K562 (cell line): ENCODE results near the gene PCDH9. TPM values are rescaled to one million over a fixed set of nuclear protein-coding genes. Genes with fewer than 3 reads are reported as not detected.

Source experiments
- ATAC-seq: fragments of 200-7000 bp; cut with Tn5 transposase; 3 replicates; pipeline ENCODE4 v1.9.1; 2020; ENCODE audit warnings: moderate library complexity
- BruUV-seq: library from RNA; stranded (reverse); fragments of 400-500 nt; replicated peaks from 2 replicates; lab custom pipeline; 2021; lab: Mats Ljungman, UMichigan
- CTCF ChIA-PET: fragments of 300-600 bp; formaldehyde crosslinking; extraction: SDS; loops from one replicate; lab custom pipeline; 2021; ENCODE audit warnings: low intra/inter-chr PET ratio; lab: Yijun Ruan, JAX
- POLR2A ChIA-PET: fragments of 300-600, 350-650 bp; sonication (Branson Sonifier 250); formaldehyde crosslinking; extraction: SDS; loops from one replicate; lab custom pipeline; 2021; ENCODE audit warnings: antibody characterized with exemption, inconsistent platforms; lab: Yijun Ruan, JAX
- DNase-seq, 4 experiments: peaks; one replicate each; pipeline versions ENCODE4 v3.0.0 to v3.0.0-alpha.2; 2011 to 2018; ENCODE audit warnings: low spot score in 3 of 4, mixed read lengths in 3 of 4; ENCODE audit errors: extremely low read depth in 1 of 4
- FAIRE-seq: peaks from 2 replicates; lab custom pipeline; 2011; peaks lifted over from hg19 to GRCh38; lab: Jason Lieb, UNC
- H2AFZ ChIP-seq: 2 replicates; pipeline ENCODE4 v1.6.0; 2011; ENCODE audit warnings: low read depth, low read length, control low read depth, inconsistent platforms
- H3K27ac ChIP-seq: fragments of 200-600 bp; 3 replicates; pipeline ENCODE4 v1.8.0; 2011; ENCODE audit warnings: low read depth, mild to moderate bottlenecking, control low read depth, inconsistent platforms, low read length, moderate library complexity, mixed read lengths; ENCODE audit errors: extremely low read depth
- H3K27me3 ChIP-seq, 2 experiments: fragments of 300-600 bp in 1 of 2; 2 replicates in 1 of 2; 3 replicates in 1 of 2; pipeline versions ENCODE4 v1.6.0 to v1.8.0; 2011; ENCODE audit warnings: inconsistent platforms in 2 of 2, low read length in 2 of 2, mild to moderate bottlenecking in 1 of 2, mixed read lengths in 1 of 2, moderate library complexity in 1 of 2; ENCODE audit not compliant: control insufficient read depth in 2 of 2, insufficient read depth in 2 of 2
- H3K36me3 ChIP-seq: fragments of 300-600 bp; 3 replicates; pipeline ENCODE4 v1.8.0; 2011; ENCODE audit warnings: mild to moderate bottlenecking, low read length, inconsistent platforms; ENCODE audit not compliant: control insufficient read depth, insufficient read depth
- H3K4me1 ChIP-seq, 2 experiments: fragments of 200-600 bp in 1 of 2; replicated peaks in 1 of 2; 2 replicates in 1 of 2; 3 replicates in 1 of 2; pipeline versions ENCODE4 v1.5.1 to v1.8.0; 2011; ENCODE audit warnings: inconsistent platforms in 2 of 2, low read length in 2 of 2, mild to moderate bottlenecking in 1 of 2, mixed read lengths in 1 of 2, moderate library complexity in 1 of 2; ENCODE audit not compliant: control insufficient read depth in 2 of 2, insufficient read depth in 2 of 2
- H3K4me2 ChIP-seq: 2 replicates; pipeline ENCODE4 v1.6.1; 2011; ENCODE audit warnings: low read length, control low read depth, inconsistent platforms, mixed read lengths; ENCODE audit not compliant: insufficient read depth
- H3K4me3 ChIP-seq: fragments of 200-600 bp; sonication (generic), shearing (Covaris generic); 2 replicates; pipeline ENCODE4 v1.5.1; 2016; ENCODE audit warnings: control low read depth, inconsistent platforms
- H3K79me2 ChIP-seq: fragments of 200-600 bp; 3 replicates; pipeline ENCODE4 v1.8.0; 2011; ENCODE audit warnings: low read length, inconsistent platforms; ENCODE audit not compliant: control insufficient read depth, insufficient read depth
- H3K9ac ChIP-seq, 2 experiments: 2 replicates each; pipeline versions ENCODE4 v1.6.0 to v1.6.1; 2011; ENCODE audit warnings: low read depth in 2 of 2, low read length in 2 of 2, control low read depth in 1 of 2, inconsistent platforms in 1 of 2, mild to moderate bottlenecking in 1 of 2, mixed read lengths in 1 of 2; ENCODE audit not compliant: insufficient read depth in 1 of 2
- H3K9me1 ChIP-seq: one replicate; pipeline ENCODE4 v1.6.0; 2011; ENCODE audit warnings: inconsistent platforms, mild to moderate bottlenecking, low read length, moderate library complexity; ENCODE audit not compliant: control insufficient read depth, insufficient read depth
- H3K9me3 ChIP-seq: replicated peaks from 2 replicates; pipeline ENCODE4 v1.5.1; 2011; ENCODE audit warnings: low read depth, low read length, inconsistent platforms; ENCODE audit not compliant: control insufficient read depth, insufficient read depth
- H4K20me1 ChIP-seq: replicated peaks from 2 replicates; pipeline ENCODE4 v1.6.1; 2011; ENCODE audit warnings: low read length, inconsistent platforms, mixed read lengths; ENCODE audit not compliant: control insufficient read depth, insufficient read depth
- BACH1 ChIP-seq: fragments of 200-800 bp; sonication (Bioruptor generic); IDR thresholded peaks from 2 replicates; pipeline ENCODE4 v1.6.1; 2016; ENCODE audit warnings: missing genetic modification characterization, missing compliant biosample characterization
- CAMTA2 ChIP-seq: fragments of 250-450 bp; sonication (Bioruptor Pico); conservative IDR thresholded peaks from 2 replicates; pipeline ENCODE4 v1.5.1; 2022
- HLTF ChIP-seq: fragments of 450-650 bp; IDR thresholded peaks from 2 replicates; pipeline ENCODE4 v1.6.1; 2016
- HMBOX1 ChIP-seq: sonication (generic); IDR thresholded peaks from 2 replicates; pipeline ENCODE4 v1.6.1; 2016
- HMGN3 ChIP-seq: IDR thresholded peaks from 2 replicates; pipeline ENCODE4 v1.6.1; 2011; ENCODE audit warnings: borderline replicate concordance, low read depth, mild to moderate bottlenecking, mixed read lengths, low read length; ENCODE audit not compliant: insufficient read length; ENCODE audit errors: extremely low read depth
- KAT2B ChIP-seq: IDR thresholded peaks from one replicate; pipeline ENCODE4 v1.6.1; 2012; ENCODE audit warnings: low read depth, mild to moderate bottlenecking, control low read depth, inconsistent platforms, low read length, moderate library complexity
- MCM5 ChIP-seq: fragments of 450-650 bp; IDR thresholded peaks from 2 replicates; pipeline ENCODE4 v1.6.1; 2016; ENCODE audit warnings: low read depth
- MED1 ChIP-seq: sonication (generic); formaldehyde crosslinking; IDR thresholded peaks from 2 replicates; pipeline ENCODE4 v1.8.1; 2023; ENCODE audit warnings: missing genetic modification reagents, borderline replicate concordance
- POU5F1 ChIP-seq: fragments of 150-350 bp; IDR thresholded peaks from 2 replicates; pipeline ENCODE4 v1.6.1; 2014; ENCODE audit warnings: borderline replicate concordance, low read length, low read depth, mild to moderate bottlenecking; ENCODE audit not compliant: partially characterized antibody
- SAP30 ChIP-seq: fragments of 200-600 bp; sonication (generic); IDR thresholded peaks from 2 replicates; pipeline ENCODE4 v1.6.1; 2012; ENCODE audit warnings: borderline replicate concordance, low read depth, mild to moderate bottlenecking, moderate library complexity, low read length, control low read depth, inconsistent platforms; ENCODE audit not compliant: insufficient read depth, poor library complexity, severe bottlenecking
- SNAPC5 ChIP-seq: fragments of 250-450 bp; sonication (Bioruptor Pico); IDR thresholded peaks from 2 replicates; pipeline ENCODE4 v1.8.0; 2021; ENCODE audit warnings: moderate library complexity, mild to moderate bottlenecking, inconsistent platforms
- TAL1 ChIP-seq: fragments of 450-650 bp; IDR thresholded peaks from 2 replicates; pipeline ENCODE4 v1.6.1; 2016; ENCODE audit warnings: mild to moderate bottlenecking
- ZNF121 ChIP-seq: sonication (generic); formaldehyde crosslinking; conservative IDR thresholded peaks from 2 replicates; pipeline ENCODE4 v1.8.0; 2022; ENCODE audit warnings: missing genetic modification reagents
- ZNF24 ChIP-seq: fragments of 450-650 bp; IDR thresholded peaks from 2 replicates; pipeline ENCODE4 v1.6.1; 2016
- ZNF41 ChIP-seq: fragments of 250-450 bp; sonication (Bioruptor Pico); conservative IDR thresholded peaks from 2 replicates; pipeline ENCODE4 v1.4.0; 2020; ENCODE audit warnings: mild to moderate bottlenecking
- ZNF57 ChIP-seq: fragments of 450-650 bp; formaldehyde crosslinking; IDR thresholded peaks from 2 replicates; pipeline ENCODE4 v1.4.0; 2020; ENCODE audit warnings: mild to moderate bottlenecking, moderate library complexity
- ZNF584 ChIP-seq: fragments of 200-800 bp; sonication (Bioruptor generic); IDR thresholded peaks from 2 replicates; pipeline ENCODE4 v1.6.1; 2016; ENCODE audit warnings: low read depth, mild to moderate bottlenecking, missing genetic modification characterization, missing compliant biosample characterization
- WGBS: fragments of 100-300 bp; shearing (Covaris generic); methylation state at CpG from one replicate; pipeline ENCODE4 v1.1.6; 2016; ENCODE audit warnings: low coverage, mixed read lengths; ENCODE audit not compliant: insufficient coverage; ENCODE audit errors: missing lambda C conversion rate; 5-methylcytosine and 5-hydroxymethylcytosine counted together
- in situ Hi-C: fragments of 300-500 bp; cut with MboI; formaldehyde crosslinking; loops from 4 replicates; pipeline ENCODE4 v1.15.0; 2018; ENCODE audit warnings: inconsistent platforms, mixed read lengths
- intact Hi-C: fragments of 100-400 bp; cut with micrococcal nuclease; formaldehyde crosslinking; loops from 2 replicates; pipeline ENCODE4 v1.14.2; 2022
- polyA plus RNA-seq, 8 experiments: library from polyadenylated mRNA; depleted of rRNA in 4 of 8; stranded (reverse) in 5 of 8; unstranded in 3 of 8; fragments of >200 nt; fragmentation: Nextera tagmentation in 2 of 8; fragmentation: Illumina TruSeq in 1 of 8; extraction: Ambion mirVana in 2 of 8; extraction: Trizol in 1 of 8; gene quantifications; 2 replicates each; pipeline versions ENCODE4 v1.2.1 to v1.2.3, GENCODE V29; 2011 to 2014; ENCODE audit warnings: inconsistent platforms in 1 of 8, missing spikeins in 1 of 8
- total RNA-seq, 7 experiments: library from RNA; depleted of rRNA in 6 of 7; stranded (reverse); fragments of >200 nt in 6 of 7; fragmentation: Illumina TruSeq in 2 of 7; extraction: Trizol in 2 of 7; gene quantifications; 2 replicates each; pipeline versions ENCODE4 v1.2.1 to v1.2.3, GENCODE V29; 2011 to 2021; ENCODE audit warnings: low replicate concordance in 1 of 7
- TF ChIP-seq, protein P1 (sequence below), 3 experiments: IDR thresholded peaks in 2 of 3; conservative IDR thresholded peaks in 1 of 3; 2 replicates each; pipeline ENCODE4 v1.5.1; 2011 to 2012; ENCODE audit warnings: low read length in 3 of 3, mild to moderate bottlenecking in 3 of 3, control low read depth in 2 of 3, improper control_type of control experiment in 1 of 3, inconsistent platforms in 1 of 3, low read depth in 1 of 3, mixed read lengths in 1 of 3, moderate library complexity in 1 of 3; ENCODE audit not compliant: insufficient read depth in 2 of 3

The PCDH9 gene
- total and polyA plus RNA-seq, 9 of the 15 experiments (the other 6 are each of a cell fraction or from before 2014, with no cell fraction given): 1.1 to 6.7 (median 4.9) TPM

GRCh38 chr13:66537417-66537816 lies 692.7 kb downstream of the PCDH9 start:
- POLR2A ChIA-PET: no interaction called here
- no peaks in the 10 kb centered on the region for H3K9me3 ChIP-seq
- no peaks in the 10 kb centered on the region for H3K79me2 ChIP-seq
- H4K20me1 ChIP-seq: no peaks in the 10 kb centered on the region
- no peaks in the 10 kb centered on the region for H3K4me1 ChIP-seq
- 10% methylated on average over 1 of the region's 1 CpG for WGBS
- BruUV-seq: no TSS peak
- H3K4me3 ChIP-seq: no peak overlapping the region
- CTCF ChIA-PET: no interaction called here
- in situ Hi-C loops: no loop called here
- no peak overlapping the region for H3K27ac ChIP-seq
- H3K9ac ChIP-seq: no peak overlapping the region
- H3K9me1 ChIP-seq: no peaks in the 10 kb centered on the region
- H3K4me2 ChIP-seq: no peak overlapping the region
- intact Hi-C loops: no loop called here
- H2AFZ ChIP-seq: no peak overlapping the region
- FAIRE-seq: no peak
- H3K36me3 ChIP-seq: no peaks in the 10 kb centered on the region
- no peak for ATAC-seq
- no peaks in the 10 kb centered on the region for H3K27me3 ChIP-seq
- TF ChIP-seq BACH1 (tag): no peak
- TF ChIP-seq ZNF24: no peak
- TF ChIP-seq POU5F1: no peak
- TF ChIP-seq HMBOX1: no peak
- no peak for TF ChIP-seq TAL1
- TF ChIP-seq MED1 (CRISPR knock-in tag): no peak
- TF ChIP-seq SAP30: no peak
- no peak for TF ChIP-seq ZNF57 (CRISPR knock-in tag)
- TF ChIP-seq, protein P1, sequence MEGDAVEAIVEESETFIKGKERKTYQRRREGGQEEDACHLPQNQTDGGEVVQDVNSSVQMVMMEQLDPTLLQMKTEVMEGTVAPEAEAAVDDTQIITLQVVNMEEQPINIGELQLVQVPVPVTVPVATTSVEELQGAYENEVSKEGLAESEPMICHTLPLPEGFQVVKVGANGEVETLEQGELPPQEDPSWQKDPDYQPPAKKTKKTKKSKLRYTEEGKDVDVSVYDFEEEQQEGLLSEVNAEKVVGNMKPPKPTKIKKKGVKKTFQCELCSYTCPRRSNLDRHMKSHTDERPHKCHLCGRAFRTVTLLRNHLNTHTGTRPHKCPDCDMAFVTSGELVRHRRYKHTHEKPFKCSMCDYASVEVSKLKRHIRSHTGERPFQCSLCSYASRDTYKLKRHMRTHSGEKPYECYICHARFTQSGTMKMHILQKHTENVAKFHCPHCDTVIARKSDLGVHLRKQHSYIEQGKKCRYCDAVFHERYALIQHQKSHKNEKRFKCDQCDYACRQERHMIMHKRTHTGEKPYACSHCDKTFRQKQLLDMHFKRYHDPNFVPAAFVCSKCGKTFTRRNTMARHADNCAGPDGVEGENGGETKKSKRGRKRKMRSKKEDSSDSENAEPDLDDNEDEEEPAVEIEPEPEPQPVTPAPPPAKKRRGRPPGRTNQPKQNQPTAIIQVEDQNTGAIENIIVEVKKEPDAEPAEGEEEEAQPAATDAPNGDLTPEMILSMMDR (IDR thresholded peaks at IDR 0.05 in 2 of 3, conservative IDR thresholded peaks at IDR 0.05 in 1 of 3; ENCODE audit: insufficient read depth in 2 of 3, low read depth in 1 of 3, low read length in 3 of 3): no peak
- TF ChIP-seq HMGN3: no peak
- TF ChIP-seq MCM5: no peak
- TF ChIP-seq ZNF41 (CRISPR knock-in tag): no peak
- TF ChIP-seq CAMTA2 (CRISPR knock-in tag): no peak
- TF ChIP-seq ZNF584 (CRISPR knock-in tag): no peak
- no peak for TF ChIP-seq ZNF121 (CRISPR knock-in tag)
- no peak for TF ChIP-seq HLTF
- TF ChIP-seq KAT2B: no peak
- no peak for TF ChIP-seq SNAPC5 (CRISPR knock-in tag)
- DNase-seq: no peak
